Measurements from ENCODE around the gene ANO2. TPM values are rescaled to one million over a fixed set of nuclear protein-coding genes. Genes with fewer than 3 reads are reported as not detected.

Gene ANO2
- total and polyA plus RNA-seq, 2 donors (not counting 3 experiments of a cell fraction or from before 2014, with no cell fraction given), result 15.4 to 65.0 TPM

- H3K4me1 ChIP-seq (ENCODE audit: control insufficient read depth, extremely low read depth, insufficient read depth, low read length), result peaks cover 15% of the 10 kb centered on the region
- dilution Hi-C loops (cut with MboI; ENCODE audit: extremely low pct_ligation_motif_present, low sequenced_read_pairs), result no loop called here
- H3K36me3 ChIP-seq (ENCODE audit: control insufficient read depth in 2 of 2, extremely low read depth in 1 of 2, insufficient read depth in 2 of 2, low read length in 2 of 2), result peaks cover 10 to 16% of the 10 kb centered on the region in 2 experiments
- no peaks in the 10 kb centered on the region for H3K27me3 ChIP-seq (ENCODE audit: control insufficient read depth in 2 of 2, insufficient read depth in 2 of 2, low read length in 2 of 2)
- H3K9ac ChIP-seq (replicated peaks; ENCODE audit: extremely low read depth, insufficient read depth, low read length), result no peak overlapping the region
- H3K4me2 ChIP-seq (ENCODE audit: insufficient read depth, low read length), result no peak overlapping the region
- TF ChIP-seq FOS (IDR thresholded peaks at IDR 0.05; ENCODE audit: borderline replicate concordance, insufficient read depth, low read length) (no peak), CTCF (IDR thresholded peaks at IDR 0.05; ENCODE audit: extremely low read depth in 1 of 2, insufficient read depth in 1 of 2, low read depth in 1 of 2, low read length in 2 of 2) (no peak), POLR2AphosphoS5 (IDR thresholded peaks at IDR 0.05; ENCODE audit: insufficient read depth, low read depth, low read length) (no peak), JUN (IDR thresholded peaks at IDR 0.05; ENCODE audit: borderline replicate concordance, insufficient read depth, insufficient read length, low read depth) (no peak), MYC (IDR thresholded peaks at IDR 0.05; ENCODE audit: low read depth, low read length) (no peak)
- ChIA-PET CTCF (no interaction called here), POLR2A (no interaction called here)
- H3K27ac ChIP-seq (ENCODE audit: insufficient read depth, low read depth, low read length), result no peak overlapping the region
- intact Hi-C loops (cut with micrococcal nuclease), result no loop called here
- H2AFZ ChIP-seq (ENCODE audit: low read depth, low read length), result no peak overlapping the region
- no peak overlapping the region for H3K4me3 ChIP-seq (replicated peaks in 1 of 3; ENCODE audit: insufficient read depth in 1 of 3, low read depth in 1 of 3, low read length in 3 of 3)
- no peak for DNase-seq (ENCODE audit: low read depth, low spot score)
- H3K9me3 ChIP-seq (replicated peaks; ENCODE audit: control insufficient read depth, insufficient read depth, low read length), result no peaks in the 10 kb centered on the region
- H3K79me2 ChIP-seq (ENCODE audit: control insufficient read depth, insufficient read depth, low read length), result no peaks in the 10 kb centered on the region
- no peaks in the 10 kb centered on the region for H3K9me1 ChIP-seq (replicated peaks; ENCODE audit: control insufficient read depth, extremely low read depth, insufficient read depth, low read length)
- peaks cover 4% of the 10 kb centered on the region for H4K20me1 ChIP-seq (replicated peaks; ENCODE audit: control insufficient read depth, extremely low read depth, insufficient read depth, low read length)
- FAIRE-seq, result no peak
- BruUV-seq (replicated peaks), result no TSS peak
Observed at GRCh38 chr12:5861416-5861815, 83.6 kb downstream of the ANO2 start.

DNA sequence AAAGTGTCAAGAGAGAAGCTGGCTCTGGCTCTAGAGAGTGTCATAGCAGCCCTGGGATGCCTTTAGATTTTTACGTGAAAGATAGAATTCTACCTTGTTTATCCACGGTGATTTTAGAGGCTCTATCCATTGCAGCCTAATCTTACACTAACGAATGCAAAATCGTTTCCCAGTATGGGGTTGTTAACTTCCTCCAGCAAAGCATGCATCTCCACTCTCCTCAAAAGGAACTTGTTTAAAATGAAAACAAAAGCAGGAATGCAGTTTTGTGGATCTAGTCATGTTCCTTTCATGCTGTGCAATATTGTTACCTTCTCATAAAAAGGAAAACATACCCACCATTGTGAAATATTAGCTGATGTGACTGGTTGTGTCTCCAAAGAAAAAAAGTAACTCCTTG is 88.4 kb downstream of the ANO2 start:
- no peak for TF ChIP-seq EZH2 (IDR thresholded peaks at IDR 0.05; ENCODE audit: borderline replicate concordance, low read depth, low read length, severe bottlenecking)
- TF ChIP-seq MAX (IDR thresholded peaks at IDR 0.05; ENCODE audit: insufficient read depth, insufficient read length), result no peak
- TF ChIP-seq JUN (IDR thresholded peaks at IDR 0.05; ENCODE audit: borderline replicate concordance, insufficient read depth, insufficient read length, low read depth), result no peak
- TF ChIP-seq GATA2 (IDR thresholded peaks at IDR 0.05; ENCODE audit: insufficient read depth, insufficient read length, low read depth, low read length), result no peak
- no peak for TF ChIP-seq FOS (IDR thresholded peaks at IDR 0.05; ENCODE audit: borderline replicate concordance, insufficient read depth, low read length)
- TF ChIP-seq POLR2A (IDR thresholded peaks at IDR 0.05; ENCODE audit: low read depth, low read length), result no peak
- TF ChIP-seq POLR2AphosphoS5 (IDR thresholded peaks at IDR 0.05; ENCODE audit: insufficient read depth, low read depth, low read length), result no peak
- TF ChIP-seq MYC (IDR thresholded peaks at IDR 0.05; ENCODE audit: low read depth, low read length), result no peak
- no peak for TF ChIP-seq CTCF (IDR thresholded peaks at IDR 0.05; ENCODE audit: extremely low read depth in 1 of 2, insufficient read depth in 1 of 2, low read depth in 1 of 2, low read length in 2 of 2)
- Histone ChIP-seq H3K27ac (ENCODE audit: insufficient read depth, low read depth, low read length) (no peak overlapping the region), H3K4me1 (ENCODE audit: control insufficient read depth, extremely low read depth, insufficient read depth, low read length) (no peaks in the 10 kb centered on the region), H3K27me3 (ENCODE audit: control insufficient read depth in 2 of 2, insufficient read depth in 2 of 2, low read length in 2 of 2) (no peaks in the 10 kb centered on the region), H3K4me3 (replicated peaks in 1 of 3; ENCODE audit: insufficient read depth in 1 of 3, low read depth in 1 of 3, low read length in 3 of 3) (no peak overlapping the region), H3K4me2 (ENCODE audit: insufficient read depth, low read length) (no peak overlapping the region), H4K20me1 (replicated peaks; ENCODE audit: control insufficient read depth, extremely low read depth, insufficient read depth, low read length) (peaks cover 5% of the 10 kb centered on the region), H3K9ac (replicated peaks; ENCODE audit: extremely low read depth, insufficient read depth, low read length) (no peak overlapping the region), H2AFZ (ENCODE audit: low read depth, low read length) (no peak overlapping the region), H3K9me1 (replicated peaks; ENCODE audit: control insufficient read depth, extremely low read depth, insufficient read depth, low read length) (no peaks in the 10 kb centered on the region), H3K79me2 (ENCODE audit: control insufficient read depth, insufficient read depth, low read length) (no peaks in the 10 kb centered on the region), H3K36me3 (ENCODE audit: control insufficient read depth in 2 of 2, extremely low read depth in 1 of 2, insufficient read depth in 2 of 2, low read length in 2 of 2) (peaks cover 20 to 40% of the 10 kb centered on the region in 2 experiments), H3K9me3 (replicated peaks; ENCODE audit: control insufficient read depth, insufficient read depth, low read length) (no peaks in the 10 kb centered on the region)
- ChIA-PET CTCF (no interaction called here), POLR2A (no interaction called here)
- FAIRE-seq (no peak), DNase-seq (ENCODE audit: low read depth, low spot score) (no peak)
- BruUV-seq (replicated peaks), result no TSS peak
- dilution Hi-C loops (cut with MboI; ENCODE audit: extremely low pct_ligation_motif_present, low sequenced_read_pairs) (no loop called here), intact Hi-C loops (cut with micrococcal nuclease) (no loop called here)
